T1000 (cell line): ENCODE measurements around the gene SORBS1.

Experiments
- DNase-seq: peaks from one replicate; lab custom pipeline; 2025; ENCODE audit warnings: mixed read lengths; lab: John Stamatoyannopoulos, UW

The SORBS1 gene

GRCh38 chr10:95346715-95347401 lies 214.3 kb downstream of the SORBS1 start:
- peak; percentile 5 for DNase-seq

GRCh38 chr10:95343573-95343972 lies 217.6 kb downstream of the SORBS1 start:
- no peak for DNase-seq

GRCh38 chr10:95341716-95342130 lies 219.4 kb downstream of the SORBS1 start:
- DNase-seq: no peak

GRCh38 chr10:95339863-95340262 lies 221.3 kb downstream of the SORBS1 start:
- DNase-seq: no peak

GRCh38 chr10:95337423-95338160 lies 223.6 kb downstream of the SORBS1 start:
- no peak for DNase-seq

GRCh38 chr10:95336702-95337101 lies 224.5 kb downstream of the SORBS1 start:
- DNase-seq: no peak

- DNase-seq: no peak
Observed at GRCh38 chr10:95335933-95336699, 225.1 kb downstream of the SORBS1 start.

GRCh38 chr10:95334805-95335144 lies 226.4 kb downstream of the SORBS1 start:
- DNase-seq: no peak

- DNase-seq: peak; percentile 61
Observed at GRCh38 chr10:95333997-95334804, 227.0 kb downstream of the SORBS1 start.

- DNase-seq: no peak
Observed at GRCh38 chr10:95332666-95333249, 228.4 kb downstream of the SORBS1 start.

- no peak for DNase-seq
Observed at GRCh38 chr10:95331596-95332130, 229.5 kb downstream of the SORBS1 start.

GRCh38 chr10:95330966-95331453 lies 230.2 kb downstream of the SORBS1 start:
- DNase-seq: no peak

- DNase-seq: no peak
Observed at GRCh38 chr10:95329296-95329695, 231.9 kb downstream of the SORBS1 start.

GRCh38 chr10:95328013-95328412 lies 233.2 kb downstream of the SORBS1 start:
- DNase-seq: no peak

- DNase-seq: no peak
Observed at GRCh38 chr10:95327367-95327766, 233.8 kb downstream of the SORBS1 start.

- DNase-seq: no peak
Observed at GRCh38 chr10:95326396-95326795, 234.8 kb downstream of the SORBS1 start.

- no peak for DNase-seq
Observed at GRCh38 chr10:95325863-95326262, 235.3 kb downstream of the SORBS1 start.

GRCh38 chr10:95324436-95325268 lies 236.5 kb downstream of the SORBS1 start:
- no peak for DNase-seq

GRCh38 chr10:95321554-95322301 lies 239.4 kb downstream of the SORBS1 start:
- no peak for DNase-seq

- DNase-seq: no peak
Observed at GRCh38 chr10:95319239-95319638, 241.9 kb downstream of the SORBS1 start.
